ENCODE data around the gene GLP1R. TPM values are rescaled to one million over a fixed set of nuclear protein-coding genes. Genes with fewer than 3 reads are reported as not detected.

GLP1R gene
- total and polyA plus RNA-seq, 8 donors = 0.26 to 0.85 (median 0.67) TPM; not detected in 1

DNA sequence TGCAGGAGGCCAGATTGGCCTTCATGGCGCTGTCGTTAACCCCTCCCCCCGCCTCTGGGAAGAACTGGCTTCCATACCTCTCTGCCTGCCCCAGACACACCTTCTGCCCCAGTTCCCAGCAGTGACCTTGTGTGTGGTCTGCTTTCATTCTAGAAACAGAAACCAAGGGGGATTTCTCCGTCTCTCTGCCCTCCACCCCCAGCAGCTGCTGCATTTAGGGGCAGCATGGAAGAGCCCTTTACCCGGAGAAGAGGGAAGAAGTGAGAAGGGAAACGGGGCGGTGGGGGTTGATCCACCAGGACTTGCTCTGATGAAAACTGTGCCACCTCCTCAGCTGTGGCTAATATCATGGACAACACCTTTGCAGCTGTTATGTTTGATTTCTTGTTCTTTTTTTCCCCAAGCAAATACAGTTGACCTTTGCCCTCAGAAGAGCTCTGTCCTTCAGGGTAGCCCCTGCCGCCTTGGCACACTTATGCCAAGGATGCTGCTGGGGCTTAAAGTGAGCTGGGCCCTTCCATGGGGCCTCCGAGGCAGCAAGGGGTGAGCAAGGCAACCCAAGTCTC lies 6.1 kb downstream of the GLP1R start:
- Histone ChIP-seq H3K36me3 (no peaks in the 10 kb centered on the region), H3K27ac (no peak overlapping the region), H3K27me3 (peaks cover 3 to 6% of the 10 kb centered on the region in 2 donors), H3K4me1 (no peaks in the 10 kb centered on the region), H3K4me3 (no peak overlapping the region), H3K9me3 (no peaks in the 10 kb centered on the region)
- TF ChIP-seq, protein P1, sequence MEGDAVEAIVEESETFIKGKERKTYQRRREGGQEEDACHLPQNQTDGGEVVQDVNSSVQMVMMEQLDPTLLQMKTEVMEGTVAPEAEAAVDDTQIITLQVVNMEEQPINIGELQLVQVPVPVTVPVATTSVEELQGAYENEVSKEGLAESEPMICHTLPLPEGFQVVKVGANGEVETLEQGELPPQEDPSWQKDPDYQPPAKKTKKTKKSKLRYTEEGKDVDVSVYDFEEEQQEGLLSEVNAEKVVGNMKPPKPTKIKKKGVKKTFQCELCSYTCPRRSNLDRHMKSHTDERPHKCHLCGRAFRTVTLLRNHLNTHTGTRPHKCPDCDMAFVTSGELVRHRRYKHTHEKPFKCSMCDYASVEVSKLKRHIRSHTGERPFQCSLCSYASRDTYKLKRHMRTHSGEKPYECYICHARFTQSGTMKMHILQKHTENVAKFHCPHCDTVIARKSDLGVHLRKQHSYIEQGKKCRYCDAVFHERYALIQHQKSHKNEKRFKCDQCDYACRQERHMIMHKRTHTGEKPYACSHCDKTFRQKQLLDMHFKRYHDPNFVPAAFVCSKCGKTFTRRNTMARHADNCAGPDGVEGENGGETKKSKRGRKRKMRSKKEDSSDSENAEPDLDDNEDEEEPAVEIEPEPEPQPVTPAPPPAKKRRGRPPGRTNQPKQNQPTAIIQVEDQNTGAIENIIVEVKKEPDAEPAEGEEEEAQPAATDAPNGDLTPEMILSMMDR (IDR thresholded peaks at IDR 0.05) = no peak
- intact Hi-C loops (cut with DNase I) = no loop called here
- ATAC-seq (no peak), DNase-seq (no peak)

DNA sequence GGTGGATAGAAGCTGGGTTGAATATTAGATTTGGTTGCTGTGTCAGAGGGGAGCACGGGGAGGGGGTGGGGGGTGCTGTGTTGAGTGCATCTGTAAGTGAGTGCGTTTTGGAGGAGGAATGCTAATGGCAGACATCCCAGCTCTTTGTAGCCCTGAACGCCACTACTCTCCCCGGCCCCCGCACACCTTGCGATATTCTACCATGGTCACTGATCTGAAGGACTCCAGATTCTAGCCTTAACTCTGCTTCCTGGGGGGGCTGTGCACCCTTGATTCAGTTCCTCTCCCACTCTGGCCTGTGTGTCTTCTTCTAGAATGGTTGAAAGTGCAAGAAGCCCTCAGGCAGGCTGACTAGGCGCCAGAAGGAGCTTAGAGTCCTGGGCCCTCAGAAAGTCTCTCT lies 7.1 kb downstream of the GLP1R start:
- Histone ChIP-seq H3K36me3 (no peaks in the 10 kb centered on the region), H3K9me3 (no peaks in the 10 kb centered on the region), H3K4me1 (no peaks in the 10 kb centered on the region), H3K27ac (no peak overlapping the region), H3K4me3 (no peak overlapping the region), H3K27me3 (peaks cover 0 to 3% of the 10 kb centered on the region in 2 donors)
- ATAC-seq (no peak), DNase-seq (no peak)
- intact Hi-C loops (cut with DNase I) = no loop called here
- TF ChIP-seq, protein P1 (IDR thresholded peaks at IDR 0.05) = no peak

DNA sequence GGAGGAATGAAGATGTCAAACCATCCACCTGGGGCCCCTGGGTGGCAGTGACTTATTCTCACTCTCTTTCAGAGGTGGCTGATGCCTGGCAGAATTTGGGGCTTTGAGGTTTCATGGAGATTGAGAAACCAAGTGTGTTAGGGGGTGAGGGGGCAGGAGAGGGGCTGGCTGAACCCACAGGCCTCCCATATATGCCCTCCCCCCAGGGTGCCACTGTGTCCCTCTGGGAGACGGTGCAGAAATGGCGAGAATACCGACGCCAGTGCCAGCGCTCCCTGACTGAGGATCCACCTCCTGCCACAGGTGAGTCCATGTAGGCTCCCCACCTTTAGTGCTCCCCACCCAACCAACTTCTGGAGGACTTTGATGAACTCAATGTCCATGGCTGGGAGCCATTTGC lies 7.6 kb downstream of the GLP1R start:
- Histone ChIP-seq H3K4me3 (no peak overlapping the region), H3K27ac (no peak overlapping the region), H3K9me3 (no peaks in the 10 kb centered on the region), H3K36me3 (no peaks in the 10 kb centered on the region), H3K27me3 (peaks cover 0 to 6% of the 10 kb centered on the region in 2 donors), H3K4me1 (no peaks in the 10 kb centered on the region)
- DNase-seq = no peak
- intact Hi-C loops (cut with DNase I) = no loop called here
- no peak for ATAC-seq
- TF ChIP-seq, protein P1 (IDR thresholded peaks at IDR 0.05) = no peak

DNA sequence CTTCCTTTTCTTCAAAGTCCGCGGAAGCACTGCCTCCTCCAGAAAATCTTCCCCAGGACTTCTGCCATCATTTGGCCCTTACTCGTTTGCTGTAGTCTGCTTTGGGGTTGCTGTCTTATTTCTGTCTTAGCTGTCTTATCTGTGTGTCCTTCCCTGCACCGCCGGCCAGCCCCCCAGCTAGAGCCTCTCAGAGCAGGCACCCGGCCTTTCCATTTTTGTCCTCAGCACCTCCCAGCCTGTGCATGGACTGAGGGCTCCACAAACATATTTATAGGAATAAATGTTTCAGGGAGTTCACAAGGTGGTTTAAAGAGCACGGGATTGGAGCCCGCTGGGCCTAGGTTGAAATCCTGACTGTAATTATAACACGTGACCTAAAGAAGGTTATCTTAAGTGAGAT lies 8.1 kb downstream of the GLP1R start:
- Histone ChIP-seq H3K4me1 (no peaks in the 10 kb centered on the region), H3K9me3 (no peaks in the 10 kb centered on the region), H3K27me3 (peaks cover 0 to 6% of the 10 kb centered on the region in 2 donors), H3K36me3 (no peaks in the 10 kb centered on the region), H3K27ac (no peak overlapping the region), H3K4me3 (no peak overlapping the region)
- TF ChIP-seq, protein P1 (IDR thresholded peaks at IDR 0.05) = no peak
- intact Hi-C loops (cut with DNase I) = no loop called here
- ATAC-seq (no peak), DNase-seq (no peak)

DNA sequence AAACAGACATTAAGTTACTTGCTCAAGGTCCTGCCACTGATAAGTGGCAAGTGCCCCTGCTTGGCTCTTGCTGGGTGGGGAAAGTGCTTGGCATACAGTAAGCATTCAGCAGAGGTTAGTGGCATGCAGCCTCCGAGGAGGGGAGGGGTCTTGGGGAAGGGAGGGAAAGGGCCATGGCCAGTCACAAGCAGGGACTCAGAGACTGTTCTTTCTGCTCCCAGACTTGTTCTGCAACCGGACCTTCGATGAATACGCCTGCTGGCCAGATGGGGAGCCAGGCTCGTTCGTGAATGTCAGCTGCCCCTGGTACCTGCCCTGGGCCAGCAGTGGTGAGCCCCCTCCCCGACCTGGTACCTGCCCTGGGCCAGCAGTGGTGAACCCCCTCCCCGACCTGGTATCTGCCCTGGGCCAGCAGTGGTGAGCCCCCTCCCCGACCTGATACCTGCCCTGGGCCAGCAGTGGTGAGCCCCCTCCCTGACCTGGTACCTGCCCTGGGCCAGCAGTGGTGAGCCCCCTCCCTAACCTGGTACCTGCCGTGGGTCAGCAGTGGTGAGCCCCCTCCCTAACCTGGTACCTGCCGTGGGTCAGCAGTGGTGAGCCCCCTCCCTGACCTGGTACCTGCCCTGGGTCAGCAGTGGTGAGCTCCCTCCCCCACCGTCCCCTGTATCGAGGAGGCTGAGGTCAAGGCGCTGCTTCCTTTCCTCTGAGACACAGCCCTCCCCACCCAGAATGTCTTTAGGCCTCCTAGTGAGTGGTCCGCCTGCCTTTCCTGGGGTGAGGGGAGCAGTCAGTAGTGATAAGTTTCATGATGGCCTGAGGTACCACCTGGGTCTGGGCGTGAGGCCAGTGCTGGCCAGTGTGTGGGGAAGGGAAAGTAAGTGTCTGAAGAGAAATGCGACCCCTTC lies 8.9 kb downstream of the GLP1R start:
- H3K36me3 ChIP-seq = no peaks in the 10 kb centered on the region
- no peak overlapping the region for H3K27ac ChIP-seq
- DNase-seq = no peak
- ATAC-seq = no peak
- intact Hi-C loops (cut with DNase I) = no loop called here
- TF ChIP-seq, protein P1 (IDR thresholded peaks at IDR 0.05) = no peak
- H3K27me3 ChIP-seq = peaks cover 0 to 6% of the 10 kb centered on the region in 2 donors
- no peak overlapping the region for H3K4me3 ChIP-seq
- H3K9me3 ChIP-seq = no peaks in the 10 kb centered on the region
- no peaks in the 10 kb centered on the region for H3K4me1 ChIP-seq
